ENCODE data around the gene PCLO.
"Not testable (repeated sequence)": the region's sequence is repeated elsewhere in the genome, so short reads cannot be mapped to it uniquely, and the experiment has no call there.

Gene PCLO

DNA sequence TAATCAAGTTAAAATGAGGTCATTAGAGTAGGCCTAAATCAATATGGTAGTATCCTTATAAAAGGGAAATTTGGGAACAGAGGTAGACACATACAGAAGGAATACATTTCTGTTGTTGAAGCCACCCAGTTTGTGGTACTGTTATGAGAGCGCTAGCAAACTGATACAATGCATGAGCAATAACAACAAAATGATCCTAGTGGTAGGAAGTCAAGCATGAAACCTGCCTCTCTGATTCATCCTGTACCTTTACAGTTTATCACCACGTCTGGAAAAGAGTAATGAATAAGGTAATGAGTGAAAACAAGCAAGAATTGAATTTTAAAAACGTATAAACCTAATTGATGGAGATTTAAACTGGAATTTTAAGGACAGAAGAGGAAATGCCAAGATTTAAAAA is 217.2 kb downstream of the PCLO start:
- DNase-seq (ENCODE audit: low read depth) = no peak
- TF ChIP-seq, protein P1, sequence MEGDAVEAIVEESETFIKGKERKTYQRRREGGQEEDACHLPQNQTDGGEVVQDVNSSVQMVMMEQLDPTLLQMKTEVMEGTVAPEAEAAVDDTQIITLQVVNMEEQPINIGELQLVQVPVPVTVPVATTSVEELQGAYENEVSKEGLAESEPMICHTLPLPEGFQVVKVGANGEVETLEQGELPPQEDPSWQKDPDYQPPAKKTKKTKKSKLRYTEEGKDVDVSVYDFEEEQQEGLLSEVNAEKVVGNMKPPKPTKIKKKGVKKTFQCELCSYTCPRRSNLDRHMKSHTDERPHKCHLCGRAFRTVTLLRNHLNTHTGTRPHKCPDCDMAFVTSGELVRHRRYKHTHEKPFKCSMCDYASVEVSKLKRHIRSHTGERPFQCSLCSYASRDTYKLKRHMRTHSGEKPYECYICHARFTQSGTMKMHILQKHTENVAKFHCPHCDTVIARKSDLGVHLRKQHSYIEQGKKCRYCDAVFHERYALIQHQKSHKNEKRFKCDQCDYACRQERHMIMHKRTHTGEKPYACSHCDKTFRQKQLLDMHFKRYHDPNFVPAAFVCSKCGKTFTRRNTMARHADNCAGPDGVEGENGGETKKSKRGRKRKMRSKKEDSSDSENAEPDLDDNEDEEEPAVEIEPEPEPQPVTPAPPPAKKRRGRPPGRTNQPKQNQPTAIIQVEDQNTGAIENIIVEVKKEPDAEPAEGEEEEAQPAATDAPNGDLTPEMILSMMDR (IDR thresholded peaks at IDR 0.05; ENCODE audit: control insufficient read depth, insufficient read depth, low read depth, low read length, missing control alignments) = no peak
- H3K4me3 ChIP-seq (ENCODE audit: control insufficient read depth, low read depth, low read length) = no peak overlapping the region

GRCh38 chr7:82945056-82945455 is 217.6 kb downstream of the PCLO start:
- DNase-seq (ENCODE audit: low read depth) = no peak
- H3K4me3 ChIP-seq (ENCODE audit: control insufficient read depth, low read depth, low read length) = no peak overlapping the region
- TF ChIP-seq, protein P1 (IDR thresholded peaks at IDR 0.05; ENCODE audit: control insufficient read depth, insufficient read depth, low read depth, low read length, missing control alignments) = no peak

GRCh38 chr7:82932516-82932915 is 230.2 kb downstream of the PCLO start:
- TF ChIP-seq, protein P1 (IDR thresholded peaks at IDR 0.05; ENCODE audit: control insufficient read depth, insufficient read depth, low read depth, low read length, missing control alignments) = no peak
- H3K4me3 ChIP-seq (ENCODE audit: control insufficient read depth, low read depth, low read length) = no peak overlapping the region
- no peak for DNase-seq (ENCODE audit: low read depth)

GRCh38 chr7:82926477-82926876 is 236.2 kb downstream of the PCLO start:
- no peak overlapping the region for H3K4me3 ChIP-seq (ENCODE audit: control insufficient read depth, low read depth, low read length)
- TF ChIP-seq, protein P1 (IDR thresholded peaks at IDR 0.05; ENCODE audit: control insufficient read depth, insufficient read depth, low read depth, low read length, missing control alignments) = no peak
- DNase-seq (ENCODE audit: low read depth) = no peak

GRCh38 chr7:82925331-82925730 is 237.4 kb downstream of the PCLO start:
- H3K4me3 ChIP-seq (ENCODE audit: control insufficient read depth, low read depth, low read length) = no peak overlapping the region
- TF ChIP-seq, protein P1 (IDR thresholded peaks at IDR 0.05; ENCODE audit: control insufficient read depth, insufficient read depth, low read depth, low read length, missing control alignments) = no peak
- DNase-seq (ENCODE audit: low read depth) = no peak

- no peak for DNase-seq (ENCODE audit: low read depth)
- TF ChIP-seq, protein P1 (IDR thresholded peaks at IDR 0.05; ENCODE audit: control insufficient read depth, insufficient read depth, low read depth, low read length, missing control alignments) = no peak
- no peak overlapping the region for H3K4me3 ChIP-seq (ENCODE audit: control insufficient read depth, low read depth, low read length)
These were observed 256.2 kb downstream of the PCLO start for GRCh38 chr7:82906502-82906901.

DNA sequence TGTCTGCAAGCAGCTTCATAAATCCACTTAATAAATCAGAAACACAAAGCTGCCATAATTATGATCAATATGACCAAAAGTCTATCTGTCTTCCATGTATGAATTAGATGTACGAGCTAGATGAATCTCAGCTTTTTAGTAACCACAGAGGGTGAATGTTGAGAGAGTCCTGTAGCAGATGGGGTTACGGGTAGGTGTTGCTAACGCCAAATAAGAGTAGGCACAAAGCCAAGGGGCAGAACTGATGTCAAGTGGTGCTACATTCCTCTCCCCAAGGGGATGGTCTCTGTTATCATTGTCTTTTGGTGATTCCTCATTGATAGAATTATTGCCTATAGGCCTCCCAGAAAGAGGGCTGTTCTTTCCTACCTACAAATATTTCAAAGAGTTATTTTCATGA is 257.8 kb downstream of the PCLO start:
- DNase-seq (ENCODE audit: low read depth) = no peak
- no peak overlapping the region for H3K4me3 ChIP-seq (ENCODE audit: control insufficient read depth, low read depth, low read length)
- TF ChIP-seq, protein P1 (IDR thresholded peaks at IDR 0.05; ENCODE audit: control insufficient read depth, insufficient read depth, low read depth, low read length, missing control alignments) = no peak

DNA sequence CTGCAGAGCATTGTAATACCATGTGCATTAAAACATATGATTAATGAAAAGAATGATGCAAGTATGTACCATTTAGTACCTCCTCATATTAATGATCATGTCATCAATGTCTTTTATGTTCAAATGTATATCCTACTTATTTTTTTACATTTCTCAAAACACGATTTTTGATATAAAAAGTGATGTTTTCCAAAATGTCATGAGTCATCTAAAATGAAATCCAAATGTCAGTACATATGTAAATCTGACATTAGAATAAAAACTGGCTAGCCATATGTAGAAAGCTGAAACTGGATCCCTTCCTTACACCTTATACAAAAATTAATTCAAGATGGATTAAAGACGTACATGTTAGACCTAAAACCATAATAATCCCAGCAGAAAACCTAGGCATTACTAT is 261.6 kb downstream of the PCLO start:
- DNase-seq (ENCODE audit: low read depth) = not testable (repeated sequence)

More for the DNA sequence above, 261.6 kb downstream of the PCLO start:
- H3K4me3 ChIP-seq (ENCODE audit: control insufficient read depth, low read depth, low read length) = not testable (repeated sequence)

Data from AG09309 (cell line).